ENCODE data around the gene DDAH1. TPM values are rescaled to one million over a fixed set of nuclear protein-coding genes. Genes with fewer than 3 reads are reported as not detected.

The DDAH1 gene
- total and polyA plus RNA-seq, 2 of the 4 experiments (the other 2 are of a cell fraction): 78.0 to 94.5 TPM

GRCh38 chr1:85438353-85438752, 26.6 kb downstream of the DDAH1 start:
- dilution Hi-C loops (cut with HindIII; ENCODE audit: low sequenced_read_pairs, unreplicated experiment) (no loop called here), intact Hi-C loops (cut with micrococcal nuclease) (no loop called here), in situ Hi-C loops (cut with MboI; ENCODE audit: low sequenced_read_pairs) (no loop called here)
- ChIA-PET POLR2A (ENCODE audit: unreplicated experiment) (no interaction called here), CTCF (interaction anchor here (1.4 kb wide), 2 partner anchors 31 to 95 kb away, joined by 3 to 4 read pairs; no protein-coding TSS in a partner anchor)
- Histone ChIP-seq H3K56ac (ENCODE audit: extremely low read depth, insufficient read depth, low read length) (no peak overlapping the region), H2BK15ac (ENCODE audit: low read depth, low read length) (no peak overlapping the region), H3K4me1 (ENCODE audit: control insufficient read depth, insufficient read depth, low read length) (peaks cover 13% of the 10 kb centered on the region), H3K4ac (ENCODE audit: low read depth, low read length) (no peak overlapping the region), H3K79me1 (ENCODE audit: low read depth in 1 of 2, low read length in 2 of 2) (peaks cover 40 to 63% of the 10 kb centered on the region in 2 experiments), H3K14ac (replicated peaks; ENCODE audit: low read depth, low read length) (peak overlapping the region; percentile 6; the same call in 1 of the 2 replicates), H2BK20ac (ENCODE audit: low read depth, low read length) (no peak overlapping the region), H3K4me2 (ENCODE audit: low read depth, low read length) (peak overlapping the region; percentile 28; the same call in 1 of the 2 replicates), H3K27me3 (ENCODE audit: control insufficient read depth, insufficient read depth, low read length) (no peaks in the 10 kb centered on the region), H3K9me3 (ENCODE audit: control insufficient read depth, insufficient read depth, low read length) (no peaks in the 10 kb centered on the region), H2AK9ac (replicated peaks; ENCODE audit: low read depth, low read length, poor library complexity) (no peak overlapping the region), H3K9me1 (ENCODE audit: insufficient read depth, low read length) (peaks cover 7% of the 10 kb centered on the region; the same call in 1 of the 2 replicates), H2BK5ac (ENCODE audit: low read depth, low read length, poor library complexity, severe bottlenecking) (no peak overlapping the region), H2BK120ac (ENCODE audit: low read depth, low read length) (no peak overlapping the region), H2AFZ (replicated peaks; ENCODE audit: low read length, poor library complexity) (no peak overlapping the region), H3K27ac (ENCODE audit: insufficient read depth, low read length) (no peak overlapping the region), H2AK5ac (ENCODE audit: low read depth, low read length) (no peak overlapping the region), H4K20me1 (ENCODE audit: insufficient read depth, low read length) (peaks cover 5% of the 10 kb centered on the region; the same call in 1 of the 2 replicates), H3K4me3 (ENCODE audit: insufficient read depth, low read depth, low read length) (no peak overlapping the region), H4K5ac (ENCODE audit: low read depth, low read length) (no peak overlapping the region), H4K8ac (ENCODE audit: low read depth in 2 of 2, low read length in 2 of 2) (no peak overlapping the region), H3K9ac (ENCODE audit: low read depth, low read length) (no peak overlapping the region), H3K23ac (ENCODE audit: low read depth, low read length) (no peak overlapping the region), H3K36me3 (ENCODE audit: control insufficient read depth, insufficient read depth, low read length) (no peaks in the 10 kb centered on the region; the same call in 1 of the 2 replicates), H4K91ac (ENCODE audit: insufficient read depth, low read depth, low read length) (no peak overlapping the region), H3K18ac (ENCODE audit: low read depth, low read length) (no peak overlapping the region)
- no peak for TF ChIP-seq POLR2A (IDR thresholded peaks at IDR 0.05; ENCODE audit: low read depth, low read length)
- TF ChIP-seq BHLHE40 (IDR thresholded peaks at IDR 0.05; ENCODE audit: low read depth, low read length): no peak
- no peak for TF ChIP-seq USF2 (IDR thresholded peaks at IDR 0.05; ENCODE audit: low read depth, low read length)
- TF ChIP-seq CHD1 (IDR thresholded peaks at IDR 0.05; ENCODE audit: low read depth, low read length): no peak
- no peak for TF ChIP-seq MAZ (IDR thresholded peaks at IDR 0.05; ENCODE audit: borderline replicate concordance, low read depth, low read length)
- no peak for TF ChIP-seq RCOR1 (IDR thresholded peaks at IDR 0.05; ENCODE audit: insufficient replicate concordance, low read length)
- TF ChIP-seq FOS (IDR thresholded peaks at IDR 0.05; ENCODE audit: low read depth, low read length): no peak
- no peak for TF ChIP-seq ELK1 (IDR thresholded peaks at IDR 0.05; ENCODE audit: borderline replicate concordance, low read depth, low read length)
- no peak for TF ChIP-seq MAFK (IDR thresholded peaks at IDR 0.05; ENCODE audit: low read depth, low read length)
- TF ChIP-seq RAD21 (IDR thresholded peaks at IDR 0.05; ENCODE audit: low read length): no peak
- TF ChIP-seq SMC3 (IDR thresholded peaks at IDR 0.05; ENCODE audit: low read depth, low read length): no peak
- no peak for TF ChIP-seq RFX5 (IDR thresholded peaks at IDR 0.05; ENCODE audit: low read depth, low read length)
- no peak for TF ChIP-seq MXI1 (IDR thresholded peaks at IDR 0.05; ENCODE audit: borderline replicate concordance, low read depth, low read length)
- TF ChIP-seq CTCF (conservative IDR thresholded peaks at IDR 0.05; ENCODE audit: low read depth, low read length): no peak
- TF ChIP-seq NFE2L2 (IDR thresholded peaks at IDR 0.05; ENCODE audit: low read depth, low read length): no peak
- TF ChIP-seq CEBPB (IDR thresholded peaks at IDR 0.05; ENCODE audit: low read depth, low read length): no peak
- BruUV-seq (replicated peaks): no TSS peak
- ATAC-seq (ENCODE audit: low read depth) (peak; percentile 61), DNase-seq (peak; percentile 51)
- WGBS, 2 experiments (ENCODE audit: extremely low coverage in 2 of 2, insufficient read length in 1 of 2): no CpG with 5 or more reads among the region's 2 CpGs
